Activated T-cell treated with anti-CD3 and anti-CD28 coated beads, Interleukin-2, amount 50 U/mL, for 48 hours (primary cell): Measurements from ENCODE around the gene USP36.
A peak's percentile ranks its signal among the peaks of the same experiment; 100 is the strongest.
"Not testable (repeated sequence)": the region's sequence is repeated elsewhere in the genome, so short reads cannot be mapped to it uniquely, and the experiment has no call there.

Experiments used
- DNase-seq, 2 experiments: peaks; one replicate each; pipeline ENCODE4 v3.0.0-alpha.2; 2020

The USP36 gene

GRCh38 chr17:78789149-78789662 lies 51.4 kb downstream of the USP36 start:
- DNase-seq, result no peak

- DNase-seq, result no peak
Observed at GRCh38 chr17:78788451-78788850, 52.2 kb downstream of the USP36 start.

GRCh38 chr17:78787444-78787843 lies 53.2 kb downstream of the USP36 start:
- no peak for DNase-seq

GRCh38 chr17:78785663-78786057 lies 55.0 kb downstream of the USP36 start:
- no peak for DNase-seq

GRCh38 chr17:78785011-78785662 lies 55.5 kb downstream of the USP36 start:
- DNase-seq, result no peak

GRCh38 chr17:78784352-78784751 lies 56.3 kb downstream of the USP36 start:
- no peak for DNase-seq

- no peak for DNase-seq
Observed at GRCh38 chr17:78783711-78784324, 56.8 kb downstream of the USP36 start.

GRCh38 chr17:78781893-78782304 lies 58.7 kb downstream of the USP36 start, which contains the start of gene CYTH1:
TSS of gene CYTH1 (minus strand) at chr17:78782273. CDS start at chr17:78782223, 50 bp downstream.
- DNase-seq, result no peak

- DNase-seq, result peak; percentile 65 to 72
Observed at GRCh38 chr17:78781104-78781892, 59.3 kb downstream of the USP36 start.

- peak in 1 of 2 experiments; percentile 57 for DNase-seq
Observed at GRCh38 chr17:78780335-78780734, 60.3 kb downstream of the USP36 start.

- DNase-seq, result peak; percentile 66 to 69
Observed at GRCh38 chr17:78779850-78780249, 60.8 kb downstream of the USP36 start.

GRCh38 chr17:78779286-78779651 lies 61.3 kb downstream of the USP36 start:
- not testable (repeated sequence) for DNase-seq

- DNase-seq, result no peak
Observed at GRCh38 chr17:78777881-78778280, 62.7 kb downstream of the USP36 start.

GRCh38 chr17:78774956-78775571 lies 65.5 kb downstream of the USP36 start:
- DNase-seq, result peak; percentile 84 to 85

- peak in 1 of 2 experiments; percentile 59 for DNase-seq
Observed at GRCh38 chr17:78774453-78774852, 66.2 kb downstream of the USP36 start.

GRCh38 chr17:78771758-78772382 lies 68.7 kb downstream of the USP36 start:
- DNase-seq, result no peak

- no peak for DNase-seq
Observed at GRCh38 chr17:78769196-78769773, 71.3 kb downstream of the USP36 start.

GRCh38 chr17:78767806-78768205 lies 72.8 kb downstream of the USP36 start:
- no peak for DNase-seq

- DNase-seq, result no peak
Observed at GRCh38 chr17:78766743-78767294, 73.8 kb downstream of the USP36 start.

GRCh38 chr17:78766225-78766624 lies 74.4 kb downstream of the USP36 start:
- no peak for DNase-seq

GRCh38 chr17:78765821-78766220 lies 74.8 kb downstream of the USP36 start:
- no peak for DNase-seq

- no peak for DNase-seq
Observed at GRCh38 chr17:78764871-78765270, 75.7 kb downstream of the USP36 start.
